ENCODE results near the gene PC. TPM values are rescaled to one million over a fixed set of nuclear protein-coding genes. Genes with fewer than 3 reads are reported as not detected.
A peak's percentile ranks its signal among the peaks of the same experiment; 100 is the strongest.

Gene PC
- total RNA-seq, 1 donor from 2014 or later, result 47.4 TPM

DNA sequence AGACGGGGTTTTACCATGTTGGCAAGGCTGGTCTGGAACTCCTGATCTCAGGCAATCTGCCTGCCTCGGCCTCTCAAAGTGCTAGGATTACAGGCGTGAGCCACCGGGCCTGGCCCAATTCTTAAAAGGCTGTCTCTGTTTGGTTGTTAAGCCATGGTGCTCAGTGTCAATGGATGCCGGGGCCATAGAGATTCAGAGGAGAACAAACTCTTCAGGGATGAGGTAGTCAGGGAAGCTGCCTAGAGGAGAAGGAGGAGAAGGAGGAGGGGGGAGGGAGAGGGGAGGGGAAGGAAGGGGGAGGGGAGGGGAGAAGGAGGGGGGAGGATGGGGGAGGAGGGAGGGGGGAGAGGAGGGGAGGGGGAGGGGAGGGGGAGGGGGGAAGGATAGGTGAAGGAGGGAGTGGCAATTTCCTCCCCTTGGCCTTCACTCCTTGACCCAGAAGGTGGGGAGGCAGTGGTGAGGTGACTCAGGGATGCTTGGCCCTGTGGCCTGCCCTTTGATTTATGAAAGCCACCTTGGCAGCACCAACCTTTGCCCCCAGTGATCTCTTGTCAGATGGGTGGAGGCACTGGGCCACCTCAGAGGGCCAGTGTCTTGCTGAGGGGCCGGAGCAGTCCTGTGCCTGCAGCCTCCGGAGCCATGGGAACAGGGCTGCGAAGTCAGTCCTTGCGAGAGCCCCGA is 16.7 kb upstream of the PC start, which contains the start of gene C11orf86:
C11orf86 (plus strand) TSS at position 581 of the 681 bp plus-strand sequence; CDS start at position 640, 59 bp downstream.
- H3K4me1 Mint-ChIP-seq (ENCODE audit: low read depth, unreplicated experiment), result peaks cover 6% of the 10 kb centered on the region
- no peak within 1 kb of the TSS for H3K4me3 Mint-ChIP-seq (ENCODE audit: unreplicated experiment)
- TF ChIP-seq, protein P1, sequence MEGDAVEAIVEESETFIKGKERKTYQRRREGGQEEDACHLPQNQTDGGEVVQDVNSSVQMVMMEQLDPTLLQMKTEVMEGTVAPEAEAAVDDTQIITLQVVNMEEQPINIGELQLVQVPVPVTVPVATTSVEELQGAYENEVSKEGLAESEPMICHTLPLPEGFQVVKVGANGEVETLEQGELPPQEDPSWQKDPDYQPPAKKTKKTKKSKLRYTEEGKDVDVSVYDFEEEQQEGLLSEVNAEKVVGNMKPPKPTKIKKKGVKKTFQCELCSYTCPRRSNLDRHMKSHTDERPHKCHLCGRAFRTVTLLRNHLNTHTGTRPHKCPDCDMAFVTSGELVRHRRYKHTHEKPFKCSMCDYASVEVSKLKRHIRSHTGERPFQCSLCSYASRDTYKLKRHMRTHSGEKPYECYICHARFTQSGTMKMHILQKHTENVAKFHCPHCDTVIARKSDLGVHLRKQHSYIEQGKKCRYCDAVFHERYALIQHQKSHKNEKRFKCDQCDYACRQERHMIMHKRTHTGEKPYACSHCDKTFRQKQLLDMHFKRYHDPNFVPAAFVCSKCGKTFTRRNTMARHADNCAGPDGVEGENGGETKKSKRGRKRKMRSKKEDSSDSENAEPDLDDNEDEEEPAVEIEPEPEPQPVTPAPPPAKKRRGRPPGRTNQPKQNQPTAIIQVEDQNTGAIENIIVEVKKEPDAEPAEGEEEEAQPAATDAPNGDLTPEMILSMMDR (IDR thresholded peaks at IDR 0.05; ENCODE audit: partially characterized antibody, unreplicated experiment), result no peak
- H3K36me3 Mint-ChIP-seq (ENCODE audit: unreplicated experiment), result peaks cover 5% of the 10 kb centered on the region
- no peak for DNase-seq
- H3K9me3 Mint-ChIP-seq (ENCODE audit: unreplicated experiment), result peaks cover 2% of the 10 kb centered on the region
- no peak within 1 kb of the TSS for H3K27ac Mint-ChIP-seq (ENCODE audit: unreplicated experiment)
- peaks cover 4% of the 10 kb centered on the region for H3K27me3 Mint-ChIP-seq (ENCODE audit: unreplicated experiment)

DNA sequence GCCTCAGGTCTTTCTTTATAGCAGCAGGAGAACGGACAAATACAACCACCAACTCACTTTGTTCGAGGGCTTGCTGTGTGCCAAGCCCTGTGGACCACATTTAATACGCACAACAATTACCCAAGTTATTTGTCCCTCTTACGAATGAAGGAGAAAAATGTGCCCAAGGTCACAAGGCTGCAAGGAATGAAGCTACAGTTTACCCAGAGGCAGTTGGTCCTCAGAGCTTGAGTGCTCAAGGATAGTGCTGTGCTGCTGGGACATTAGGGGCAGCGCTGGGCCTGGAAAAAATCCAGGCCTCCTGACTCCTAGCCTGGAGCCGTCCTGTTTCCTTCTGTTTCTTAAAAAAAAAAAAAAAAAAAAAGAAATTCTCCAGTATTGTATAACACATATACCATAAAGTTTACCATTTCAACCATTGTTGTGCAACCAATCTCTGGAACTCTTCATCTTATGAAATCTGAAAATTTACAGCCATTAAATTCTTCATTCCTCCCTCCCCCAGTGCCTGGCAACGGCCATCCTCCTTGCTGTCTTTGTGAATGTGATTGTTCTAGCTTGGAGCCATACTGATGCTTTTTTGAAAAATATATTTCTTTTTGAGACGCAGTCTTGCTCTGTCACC is 15.9 kb upstream of the PC start:
- H3K36me3 Mint-ChIP-seq (ENCODE audit: unreplicated experiment), result peaks cover 5% of the 10 kb centered on the region
- H3K27ac Mint-ChIP-seq (ENCODE audit: unreplicated experiment), result no peak overlapping the region
- H3K4me1 Mint-ChIP-seq (ENCODE audit: low read depth, unreplicated experiment), result peaks cover 6% of the 10 kb centered on the region
- DNase-seq, result no peak
- no peak overlapping the region for H3K4me3 Mint-ChIP-seq (ENCODE audit: unreplicated experiment)
- peaks cover 2% of the 10 kb centered on the region for H3K9me3 Mint-ChIP-seq (ENCODE audit: unreplicated experiment)
- peaks cover 8% of the 10 kb centered on the region for H3K27me3 Mint-ChIP-seq (ENCODE audit: unreplicated experiment)
- TF ChIP-seq, protein P1 (IDR thresholded peaks at IDR 0.05; ENCODE audit: partially characterized antibody, unreplicated experiment), result no peak

DNA sequence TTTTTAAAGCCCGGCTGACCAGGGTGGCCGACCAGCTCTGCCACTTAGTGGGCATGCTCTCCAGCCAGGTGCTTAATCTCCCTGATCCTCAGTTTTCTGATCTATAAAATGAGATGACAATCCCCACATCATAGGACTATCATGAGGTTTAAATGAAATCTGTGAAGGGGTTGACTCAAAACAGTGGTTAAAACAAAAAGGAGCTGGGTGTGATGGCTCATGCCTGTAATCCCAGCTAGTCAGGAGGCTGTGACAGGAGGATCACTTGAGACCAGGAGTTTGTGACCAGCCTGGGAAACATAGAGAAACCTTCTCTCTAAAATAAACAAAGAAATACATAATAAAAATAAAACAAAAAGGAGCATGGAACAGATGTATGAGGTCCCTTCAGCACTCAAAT is 13.3 kb upstream of the PC start:
- Mint-ChIP-seq H3K4me3 (ENCODE audit: unreplicated experiment) (no peak overlapping the region), H3K27ac (ENCODE audit: unreplicated experiment) (no peak overlapping the region), H3K9me3 (ENCODE audit: unreplicated experiment) (no peaks in the 10 kb centered on the region), H3K36me3 (ENCODE audit: unreplicated experiment) (no peaks in the 10 kb centered on the region), H3K27me3 (ENCODE audit: unreplicated experiment) (peaks cover 9% of the 10 kb centered on the region), H3K4me1 (ENCODE audit: low read depth, unreplicated experiment) (peaks cover 6% of the 10 kb centered on the region)
- DNase-seq, result no peak
- TF ChIP-seq, protein P1 (IDR thresholded peaks at IDR 0.05; ENCODE audit: partially characterized antibody, unreplicated experiment), result no peak

DNA sequence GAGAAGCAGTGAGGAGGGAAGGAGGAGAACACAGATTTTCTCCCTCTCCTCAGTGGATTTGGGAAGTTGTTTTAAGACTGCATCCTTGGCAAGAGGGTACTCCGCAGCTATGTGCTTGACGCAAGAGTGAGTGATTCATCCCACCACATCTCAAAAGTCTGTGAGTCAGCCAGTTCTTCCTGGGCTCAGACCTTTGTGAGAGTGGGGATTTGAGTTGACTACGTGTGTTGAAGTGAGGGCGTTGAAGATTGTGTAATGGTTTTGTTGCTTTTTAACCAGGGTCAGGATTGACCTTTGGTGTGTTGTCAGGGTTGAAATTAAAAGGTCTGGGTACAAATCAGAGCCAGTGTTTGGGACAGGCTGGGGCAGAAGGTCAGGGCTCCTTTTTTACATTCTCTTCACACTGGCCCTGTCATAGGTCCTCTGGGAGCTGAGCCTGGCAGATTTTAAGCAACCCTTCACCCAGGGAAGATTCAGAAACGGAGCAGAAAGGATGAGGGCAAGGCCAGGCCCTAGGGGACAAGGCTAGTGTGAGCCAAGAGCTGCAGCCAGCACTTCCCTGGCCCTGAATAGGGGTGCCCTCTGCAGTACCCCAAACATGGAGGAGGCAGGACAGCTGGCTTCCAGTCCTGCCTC is 12.7 kb upstream of the PC start:
- no peaks in the 10 kb centered on the region for H3K9me3 Mint-ChIP-seq (ENCODE audit: unreplicated experiment)
- DNase-seq, result no peak
- peak overlapping the region; percentile 24 for H3K27ac Mint-ChIP-seq (ENCODE audit: unreplicated experiment)
- H3K4me3 Mint-ChIP-seq (ENCODE audit: unreplicated experiment), result peak overlapping the region; percentile 21
- H3K36me3 Mint-ChIP-seq (ENCODE audit: unreplicated experiment), result no peaks in the 10 kb centered on the region
- TF ChIP-seq, protein P1 (IDR thresholded peaks at IDR 0.05; ENCODE audit: partially characterized antibody, unreplicated experiment), result no peak
- peaks cover 6% of the 10 kb centered on the region for H3K4me1 Mint-ChIP-seq (ENCODE audit: low read depth, unreplicated experiment)
- peaks cover 9% of the 10 kb centered on the region for H3K27me3 Mint-ChIP-seq (ENCODE audit: unreplicated experiment)

Data from glutamatergic neuron (in vitro differentiated cells).